Ovary (tissue), 3 donors: ENCODE data around the gene KRT86.
"Not testable (repeated sequence)": the region's sequence is repeated elsewhere in the genome, so short reads cannot be mapped to it uniquely, and the experiment has no call there.

ENCODE experiments used
- EP300 ChIP-seq: sonication (generic); formaldehyde crosslinking; IDR thresholded peaks from one replicate; pipeline ENCODE4 v1.6.1; 2017; ENCODE audit warnings: antibody characterized with exemption
- POLR2A ChIP-seq: fragments of 450-650 bp; IDR thresholded peaks from one replicate; pipeline ENCODE4 v1.6.1; 2017; ENCODE audit warnings: antibody characterized with exemption, mild to moderate bottlenecking, moderate library complexity
- TF ChIP-seq, protein P1 (sequence below), 3 donors: fragments of 450-650 bp in 2 of 3; fragments of 200-600 bp in 1 of 3; IDR thresholded peaks; one replicate each; pipeline versions ENCODE4 v1.5.1 to v1.8.0; 2016 to 2022; ENCODE audit warnings: antibody characterized with exemption in 3 of 3, mild to moderate bottlenecking in 1 of 3
- donor health status: DM: no; HTN: no; CAD: no.

DNA sequence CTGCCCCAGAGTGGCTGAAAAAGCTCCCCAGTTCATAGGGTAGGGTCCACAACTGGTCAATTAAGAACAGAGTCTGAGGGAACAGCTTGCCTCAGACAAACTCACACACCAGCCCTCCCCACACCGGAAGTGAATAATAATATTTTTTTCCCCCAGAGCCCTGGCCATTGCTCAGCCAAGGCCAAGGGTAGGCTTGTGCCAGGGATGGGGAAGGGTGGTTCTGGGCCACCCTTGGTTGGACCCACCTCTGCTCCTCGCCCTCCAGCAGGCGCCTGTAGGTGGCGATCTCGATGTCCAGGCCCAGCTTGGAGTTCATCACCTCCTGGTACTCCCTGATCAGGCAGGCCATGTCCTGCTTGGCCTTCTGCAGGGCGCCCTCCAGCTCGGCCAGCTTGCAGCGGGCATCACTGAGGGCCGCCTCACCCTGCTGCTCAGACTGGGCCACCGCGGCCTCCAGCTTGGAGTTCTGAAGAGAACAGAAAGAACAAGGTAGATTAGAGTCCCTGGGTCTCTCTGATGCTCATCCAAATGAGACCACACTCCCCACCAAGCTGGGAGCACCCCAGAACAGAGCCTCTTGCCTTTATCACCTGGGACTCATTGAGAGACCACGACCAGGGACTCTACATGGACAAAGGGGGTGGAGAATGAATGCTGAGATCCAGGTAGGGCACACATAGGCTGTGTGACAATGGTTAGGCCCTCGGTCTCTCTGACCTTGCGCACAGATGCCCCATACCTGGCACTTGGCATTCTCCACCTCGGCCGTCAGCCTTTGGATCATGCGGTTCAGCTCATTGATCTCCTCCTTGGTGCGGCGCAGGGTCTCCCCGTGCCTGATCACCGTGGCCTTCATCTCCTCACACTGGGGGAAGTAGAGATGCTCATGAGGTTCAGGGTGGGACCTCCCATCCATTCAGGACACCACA, 12.7 kb downstream of the KRT86 start:
- TF ChIP-seq, protein P1, sequence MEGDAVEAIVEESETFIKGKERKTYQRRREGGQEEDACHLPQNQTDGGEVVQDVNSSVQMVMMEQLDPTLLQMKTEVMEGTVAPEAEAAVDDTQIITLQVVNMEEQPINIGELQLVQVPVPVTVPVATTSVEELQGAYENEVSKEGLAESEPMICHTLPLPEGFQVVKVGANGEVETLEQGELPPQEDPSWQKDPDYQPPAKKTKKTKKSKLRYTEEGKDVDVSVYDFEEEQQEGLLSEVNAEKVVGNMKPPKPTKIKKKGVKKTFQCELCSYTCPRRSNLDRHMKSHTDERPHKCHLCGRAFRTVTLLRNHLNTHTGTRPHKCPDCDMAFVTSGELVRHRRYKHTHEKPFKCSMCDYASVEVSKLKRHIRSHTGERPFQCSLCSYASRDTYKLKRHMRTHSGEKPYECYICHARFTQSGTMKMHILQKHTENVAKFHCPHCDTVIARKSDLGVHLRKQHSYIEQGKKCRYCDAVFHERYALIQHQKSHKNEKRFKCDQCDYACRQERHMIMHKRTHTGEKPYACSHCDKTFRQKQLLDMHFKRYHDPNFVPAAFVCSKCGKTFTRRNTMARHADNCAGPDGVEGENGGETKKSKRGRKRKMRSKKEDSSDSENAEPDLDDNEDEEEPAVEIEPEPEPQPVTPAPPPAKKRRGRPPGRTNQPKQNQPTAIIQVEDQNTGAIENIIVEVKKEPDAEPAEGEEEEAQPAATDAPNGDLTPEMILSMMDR (IDR thresholded peaks at IDR 0.05), result not testable (repeated sequence)
- TF ChIP-seq POLR2A, EP300: not testable (repeated sequence)
